H1 (cell line): ENCODE results near the gene PAX5. TPM values are rescaled to one million over a fixed set of nuclear protein-coding genes. Genes with fewer than 3 reads are reported as not detected.

Experiments
- CTCF ChIA-PET: fragments of 300-600 bp; sonication (Branson Sonifier 250); formaldehyde crosslinking; loops from one replicate; lab custom pipeline; 2021; ENCODE audit not compliant: partially characterized antibody; lab: Charles Lee
- POLR2A ChIA-PET: fragments of 300-600 bp; sonication (Branson Sonifier 250); formaldehyde crosslinking; loops from one replicate; lab custom pipeline; 2021; ENCODE audit warnings: inconsistent platforms; ENCODE audit not compliant: partially characterized antibody; lab: Charles Lee
- DNase-seq, 2 experiments: peaks; one replicate each; pipeline versions ENCODE4 v3.0.0 to v3.0.0-alpha.2; 2010 to 2022; ENCODE audit warnings: low spot score in 2 of 2, low read depth in 1 of 2, mixed read lengths in 1 of 2
- FAIRE-seq: peaks from 2 replicates; lab custom pipeline; 2011; peaks lifted over from hg19 to GRCh38; lab: Jason Lieb, UNC
- H2AFZ ChIP-seq: 2 replicates; pipeline ENCODE4 v1.8.1; 2012; ENCODE audit warnings: low read length, inconsistent platforms
- H2AK5ac ChIP-seq: 2 replicates; pipeline ENCODE4 v1.6.1; 2013; ENCODE audit warnings: low read depth, low read length
- H2BK120ac ChIP-seq: replicated peaks from 2 replicates; pipeline ENCODE3; 2013; ENCODE audit warnings: low read depth, low read length, inconsistent platforms
- H2BK12ac ChIP-seq: 2 replicates; pipeline ENCODE4 v1.6.1; 2013; ENCODE audit warnings: low read depth, low read length
- H2BK15ac ChIP-seq: 2 replicates; pipeline ENCODE4 v1.6.1; 2013; ENCODE audit warnings: low read length
- H2BK20ac ChIP-seq: 2 replicates; pipeline ENCODE4 v1.6.1; 2013; ENCODE audit warnings: low read length
- H2BK5ac ChIP-seq: 2 replicates; pipeline ENCODE4 v1.6.1; 2013; ENCODE audit warnings: low read depth, low read length
- H3K14ac ChIP-seq: 2 replicates; pipeline ENCODE4 v1.6.1; 2013; ENCODE audit warnings: inconsistent platforms; ENCODE audit not compliant: insufficient read length
- H3K18ac ChIP-seq: 2 replicates; pipeline ENCODE4 v1.6.1; 2013; ENCODE audit warnings: low read length; ENCODE audit errors: extremely low read depth
- H3K23ac ChIP-seq: 2 replicates; pipeline ENCODE4 v1.6.1; 2013; ENCODE audit warnings: inconsistent platforms; ENCODE audit not compliant: insufficient read length
- H3K23me2 ChIP-seq: 2 replicates; pipeline ENCODE4 v1.6.1; 2013; ENCODE audit warnings: low read depth, low read length
- H3K27ac ChIP-seq: 2 replicates; pipeline ENCODE4 v1.6.1; 2011; ENCODE audit warnings: low read depth, low read length, inconsistent platforms
- H3K27me3 ChIP-seq, 4 experiments: replicated peaks in 1 of 4; 1 replicate in 1 of 4; 2 replicates in 3 of 4; pipeline versions ENCODE4 v1.6.1 to v1.8.1; 2011 to 2013; ENCODE audit warnings: low read length in 3 of 4, mild to moderate bottlenecking in 3 of 4, inconsistent platforms in 2 of 4, mixed read lengths in 2 of 4, moderate library complexity in 1 of 4; ENCODE audit not compliant: control insufficient read depth in 3 of 4, insufficient read depth in 3 of 4; ENCODE audit errors: extremely low read depth in 1 of 4
- H3K36me3 ChIP-seq, 4 experiments: 2 replicates each; pipeline versions ENCODE4 v1.6.1 to v1.8.1; 2011 to 2013; ENCODE audit warnings: mild to moderate bottlenecking in 4 of 4, low read length in 3 of 4, moderate library complexity in 2 of 4, control low read depth in 1 of 4, inconsistent platforms in 1 of 4; ENCODE audit not compliant: insufficient read depth in 4 of 4, control insufficient read depth in 2 of 4
- H3K4ac ChIP-seq: replicated peaks from 2 replicates; pipeline ENCODE3; 2013; ENCODE audit warnings: low read length, low read depth, mixed read lengths, inconsistent platforms; ENCODE audit not compliant: insufficient read length
- H3K4me1 ChIP-seq, 4 experiments: replicated peaks in 1 of 4; 1 replicate in 1 of 4; 2 replicates in 3 of 4; pipeline versions ENCODE4 v1.6.1 to v1.8.1; 2011 to 2013; ENCODE audit warnings: low read length in 3 of 4, inconsistent platforms in 2 of 4, mixed read lengths in 1 of 4; ENCODE audit not compliant: insufficient read depth in 4 of 4, control insufficient read depth in 3 of 4
- H3K4me2 ChIP-seq, 2 experiments: 2 replicates each; pipeline versions ENCODE4 v1.6.1 to v1.8.1; 2011 to 2013; ENCODE audit warnings: low read depth in 2 of 2, low read length in 2 of 2, control low read depth in 1 of 2, inconsistent platforms in 1 of 2, mild to moderate bottlenecking in 1 of 2; ENCODE audit not compliant: insufficient read depth in 1 of 2
- H3K4me3 ChIP-seq, 4 experiments: fragments of 200-600, 300-600 bp in 1 of 4; sonication (generic), shearing (Covaris generic), sonication (Bioruptor Twin) in 1 of 4; 2 replicates each; pipeline versions ENCODE4 v1.5.1 to v1.8.1; 2011 to 2016; ENCODE audit warnings: low read length in 4 of 4, low read depth in 3 of 4, control low read depth in 2 of 4, inconsistent platforms in 2 of 4, mild to moderate bottlenecking in 2 of 4, mixed read lengths in 1 of 4, moderate library complexity in 1 of 4; ENCODE audit not compliant: insufficient read depth in 2 of 4; ENCODE audit errors: extremely low read depth in 1 of 4
- H3K56ac ChIP-seq: replicated peaks from 2 replicates; pipeline ENCODE3; 2013; ENCODE audit warnings: low read depth, mild to moderate bottlenecking, mixed read lengths, low read length, inconsistent platforms; ENCODE audit not compliant: insufficient read length
- H3K79me1 ChIP-seq: 2 replicates; pipeline ENCODE4 v1.6.1; 2013; ENCODE audit warnings: low read depth, low read length, control low read depth
- H3K79me2 ChIP-seq, 2 experiments: 2 replicates each; pipeline versions ENCODE4 v1.6.1 to v1.8.1; 2012 to 2013; ENCODE audit warnings: low read length in 2 of 2, mild to moderate bottlenecking in 2 of 2, inconsistent platforms in 1 of 2; ENCODE audit not compliant: insufficient read depth in 2 of 2, control insufficient read depth in 1 of 2
- H3K9ac ChIP-seq, 4 experiments: replicated peaks in 1 of 4; 1 replicate in 1 of 4; 2 replicates in 3 of 4; pipeline versions ENCODE4 v1.6.1 to v1.8.1; 2011 to 2013; ENCODE audit warnings: low read depth in 3 of 4, low read length in 3 of 4, control low read depth in 2 of 4, mild to moderate bottlenecking in 2 of 4, moderate library complexity in 2 of 4, inconsistent platforms in 1 of 4; ENCODE audit errors: extremely low read depth in 1 of 4
- H3K9me3 ChIP-seq, 2 experiments: 2 replicates each; pipeline versions ENCODE4 v1.6.1 to v1.8.1; 2012 to 2013; ENCODE audit warnings: mild to moderate bottlenecking in 2 of 2, moderate library complexity in 2 of 2, control low read depth in 1 of 2, inconsistent platforms in 1 of 2, low read depth in 1 of 2, low read length in 1 of 2, mixed read lengths in 1 of 2; ENCODE audit not compliant: insufficient read depth in 2 of 2
- H4K20me1 ChIP-seq, 2 experiments: replicated peaks in 1 of 2; 2 replicates each; pipeline versions ENCODE3 to v1.8.1; 2011 to 2013; ENCODE audit warnings: inconsistent platforms in 2 of 2, low read length in 2 of 2, mild to moderate bottlenecking in 1 of 2; ENCODE audit not compliant: insufficient read depth in 2 of 2, control insufficient read depth in 1 of 2
- H4K5ac ChIP-seq: 2 replicates; pipeline ENCODE4 v1.6.1; 2013; ENCODE audit warnings: low read length, low read depth, mixed read lengths, inconsistent platforms; ENCODE audit not compliant: insufficient read length
- H4K8ac ChIP-seq: 2 replicates; pipeline ENCODE4 v1.8.0; 2013; ENCODE audit warnings: mild to moderate bottlenecking, moderate library complexity, low read length, inconsistent platforms; ENCODE audit not compliant: insufficient read depth; ENCODE audit errors: extremely low read depth
- H4K91ac ChIP-seq: replicated peaks from 2 replicates; pipeline ENCODE3; 2013; ENCODE audit warnings: low read length, mixed read lengths, inconsistent platforms; ENCODE audit not compliant: insufficient read length
- ASH2L ChIP-seq: fragments of 200-600, 300-600 bp; sonication (generic); IDR thresholded peaks from one replicate; pipeline ENCODE4 v1.7.1; 2017; ENCODE audit warnings: low read length
- CBX5 ChIP-seq: fragments of 300-800, 300-1000 bp; sonication (generic); IDR thresholded peaks from 2 replicates; pipeline ENCODE4 v1.7.1; 2016; ENCODE audit warnings: antibody characterized with exemption, low read length, low read depth
- EGR1 ChIP-seq: IDR thresholded peaks from 2 replicates; pipeline ENCODE4 v1.6.1; 2011; ENCODE audit warnings: low read depth, low read length, borderline replicate concordance
- HDAC2 ChIP-seq, 2 experiments: fragments of 300-600 bp in 1 of 2; sonication (generic) in 1 of 2; IDR thresholded peaks; 2 replicates each; pipeline ENCODE4 v1.6.1; 2011 to 2012; ENCODE audit warnings: low read depth in 2 of 2, low read length in 2 of 2, mild to moderate bottlenecking in 2 of 2, moderate library complexity in 2 of 2, borderline replicate concordance in 1 of 2, inconsistent platforms in 1 of 2
- MAFK ChIP-seq: IDR thresholded peaks from 2 replicates; pipeline ENCODE4 v1.6.1; 2012; ENCODE audit warnings: low read depth, mild to moderate bottlenecking, improper control_type of control experiment, low read length
- POLR2A ChIP-seq, 2 experiments: IDR thresholded peaks; 1 replicate in 1 of 2; 2 replicates in 1 of 2; pipeline ENCODE4 v1.6.1; 2011; ENCODE audit warnings: low read depth in 2 of 2, low read length in 2 of 2, mild to moderate bottlenecking in 2 of 2; ENCODE audit errors: control extremely low read depth in 1 of 2
- POLR2AphosphoS5 ChIP-seq: IDR thresholded peaks from 2 replicates; pipeline ENCODE4 v1.6.1; 2011; ENCODE audit warnings: low read depth, low read length
- POU5F1 ChIP-seq: IDR thresholded peaks from 2 replicates; pipeline ENCODE4 v1.6.1; 2011; ENCODE audit warnings: low read depth, mild to moderate bottlenecking, low read length, moderate library complexity
- RBBP5 ChIP-seq: IDR thresholded peaks from 2 replicates; pipeline ENCODE4 v1.7.1; 2012; ENCODE audit warnings: low read depth, mild to moderate bottlenecking, inconsistent platforms, low read length, moderate library complexity, borderline replicate concordance
- SIN3A ChIP-seq, 2 experiments: IDR thresholded peaks in 1 of 2; conservative IDR thresholded peaks in 1 of 2; 2 replicates each; pipeline ENCODE4 v1.6.1; 2011 to 2012; ENCODE audit warnings: low read length in 2 of 2, improper control_type of control experiment in 1 of 2, low read depth in 1 of 2, mild to moderate bottlenecking in 1 of 2
- SIX5 ChIP-seq: IDR thresholded peaks from 2 replicates; pipeline ENCODE4 v1.6.1; 2011; ENCODE audit warnings: mild to moderate bottlenecking, low read depth, low read length
- SRF ChIP-seq: IDR thresholded peaks from 2 replicates; pipeline ENCODE4 v1.6.1; 2011; ENCODE audit warnings: mild to moderate bottlenecking, low read depth, low read length, moderate library complexity
- USF2 ChIP-seq: IDR thresholded peaks from 2 replicates; pipeline ENCODE4 v1.6.1; 2011; ENCODE audit warnings: low read length, improper control_type of control experiment
- WGBS, 2 experiments: shearing (Covaris generic) in 1 of 2; methylation state at CpG; one replicate each; pipeline versions ENCODE4 v1.1.6 to v1.1.7; 2013 to 2015; ENCODE audit warnings: low lambda C conversion rate in 2 of 2, mixed read lengths in 2 of 2, inconsistent platforms in 1 of 2, low coverage in 1 of 2, missing lambda C conversion rate in 1 of 2; ENCODE audit not compliant: insufficient replicate concordance in 2 of 2, insufficient coverage in 1 of 2, insufficient read length in 1 of 2; ENCODE audit errors: extremely low coverage in 1 of 2, missing lambda C conversion rate in 1 of 2; 5-methylcytosine and 5-hydroxymethylcytosine counted together
- polyA plus RNA-seq, 7 experiments: library from polyadenylated mRNA; depleted of rRNA in 3 of 7; stranded (reverse) in 5 of 7; unstranded in 2 of 7; fragments of >200 nt in 5 of 7; fragments of 200-250 nt in 2 of 7; gene quantifications; 1 replicate in 5 of 7; 2 replicates in 1 of 7; 4 replicates in 1 of 7; pipeline versions ENCODE4 v1.2.1 to v1.2.3, GENCODE V29; 2011 to 2013; ENCODE audit warnings: missing spikeins in 2 of 7, mixed read lengths in 2 of 7
- total RNA-seq: library from RNA; stranded (reverse); fragmentation: NEBNext Ultra II Directional; extraction: Animal tissue kit (Norgen Biotek cat#: 25700); gene quantifications from 2 replicates; pipeline ENCODE4 v1.2.1, GENCODE V29; 2021

The PAX5 gene
- total and polyA plus RNA-seq, 2 of the 8 experiments (the other 6 are each of a cell fraction or from before 2014, with no cell fraction given) = 0.29 to 0.43 TPM

DNA sequence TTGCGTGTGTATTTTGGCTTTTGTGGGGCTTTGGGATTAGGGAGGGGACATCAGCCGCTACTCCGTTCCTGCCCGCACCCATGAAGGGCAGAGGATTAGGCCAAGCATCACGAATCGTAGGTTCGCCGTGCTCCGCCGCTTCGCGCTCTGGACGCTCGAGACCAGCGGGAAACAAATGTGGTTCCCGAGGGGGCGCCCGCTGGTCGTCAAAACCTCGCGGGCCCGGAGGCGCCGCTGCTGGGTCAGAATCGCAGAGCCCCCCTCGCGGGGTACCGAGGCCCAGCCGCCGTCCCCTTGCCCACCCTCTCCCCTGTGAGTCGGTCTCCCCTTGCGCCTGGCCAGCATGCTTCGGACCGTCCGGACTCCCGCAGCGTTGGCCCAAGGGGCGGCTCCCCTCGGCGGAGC lies 2.3 kb upstream of the PAX5 start:
- CTCF ChIA-PET = interaction anchor here (1.1 to 2.5 kb wide), 5 partner anchors 10 to 278 kb away, joined by 3 to 8 read pairs (median 5); no protein-coding TSS in a partner anchor
- POLR2A ChIA-PET = interaction anchor here (1.7 to 2.0 kb wide), 2 partner anchors 8 to 10 kb away, joined by 7 read pairs; no protein-coding TSS in a partner anchor
- Histone ChIP-seq H2BK20ac (no peak overlapping the region), H2AK5ac (no peak overlapping the region), H3K4me2 (peak overlapping the region; percentile 88), H4K20me1 (peaks cover 4 to 9% of the 10 kb centered on the region in 2 experiments), H2BK15ac (no peak overlapping the region; the same call in 1 of the 2 replicates), H3K14ac (no peak overlapping the region), H3K79me1 (no peaks in the 10 kb centered on the region), H2BK120ac (no peak overlapping the region), H3K27me3 (peaks cover 62 to 87% (median 84%) of the 10 kb centered on the region in 4 experiments), H3K4me3 (peak overlapping the region; percentile 27 to 64 (median 38)), H2BK12ac (peak overlapping the region; percentile 93), H4K91ac (no peak overlapping the region), H3K18ac (no peak overlapping the region), H3K9me3 (no peaks in the 10 kb centered on the region), H3K23ac (no peak overlapping the region), H3K36me3 (no peaks in the 10 kb centered on the region), H3K79me2 (no peaks in the 10 kb centered on the region), H2BK5ac (no peak overlapping the region), H3K56ac (peak overlapping the region; percentile 20), H3K27ac (no peak overlapping the region), H4K5ac (no peak overlapping the region), H3K4ac (no peak overlapping the region), H4K8ac (peak overlapping the region; percentile 45), H3K23me2 (peaks cover 26% of the 10 kb centered on the region), H2AFZ (no peak overlapping the region; the same call in 1 of the 2 replicates), H3K9ac (no peak overlapping the region; a peak in 1 of 7 replicates), H3K4me1 (peaks cover 9 to 27% (median 15%) of the 10 kb centered on the region in 4 experiments)
- WGBS, 2 experiments = 0% methylated on average over 34 of the region's 40 CpGs; no CpG with 5 or more reads in 1 of the 2 experiments
- DNase-seq = peak in 1 of 2 experiments; percentile 60
- no peak for FAIRE-seq
- TF ChIP-seq USF2 (no peak), CBX5 (no peak), SIN3A (conservative IDR thresholded peaks at IDR 0.05 in 1 of 2, IDR thresholded peaks at IDR 0.05 in 1 of 2; ENCODE audit: low read depth in 1 of 2, low read length in 2 of 2) (no peak), MAFK (no peak), POLR2AphosphoS5 (no peak), EGR1 (no peak), ASH2L (peak; percentile 43), RBBP5 (peak; percentile 35), POU5F1 (no peak), SRF (no peak), POLR2A (IDR thresholded peaks at IDR 0.05; ENCODE audit: control extremely low read depth in 1 of 2, low read depth in 2 of 2, low read length in 2 of 2) (no peak), SIX5 (no peak), HDAC2 (IDR thresholded peaks at IDR 0.05; ENCODE audit: borderline replicate concordance in 1 of 2, low read depth in 2 of 2, low read length in 2 of 2) (no peak)
